Measurements from ENCODE around the gene OPTC.

DNA sequence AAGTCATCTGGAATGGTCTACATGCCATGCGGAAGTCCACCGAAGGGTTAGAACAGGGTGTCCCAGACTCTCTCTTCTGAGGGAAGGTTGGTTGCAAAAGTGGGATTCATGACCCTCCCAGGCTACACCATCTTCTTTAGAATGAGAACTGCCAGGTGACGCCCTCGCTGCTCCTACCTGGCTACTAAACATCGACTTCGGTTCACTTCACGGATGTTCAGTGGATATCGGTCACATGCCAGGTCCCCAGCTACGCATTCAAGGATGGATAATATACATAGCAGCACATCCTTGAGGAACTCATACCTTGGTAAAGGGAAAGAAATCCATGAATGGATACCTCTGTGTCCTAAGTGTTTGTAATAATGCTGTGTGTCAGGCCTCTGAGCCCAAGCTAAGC, 3.3 kb upstream of the OPTC start:
- TF ChIP-seq, protein P1, sequence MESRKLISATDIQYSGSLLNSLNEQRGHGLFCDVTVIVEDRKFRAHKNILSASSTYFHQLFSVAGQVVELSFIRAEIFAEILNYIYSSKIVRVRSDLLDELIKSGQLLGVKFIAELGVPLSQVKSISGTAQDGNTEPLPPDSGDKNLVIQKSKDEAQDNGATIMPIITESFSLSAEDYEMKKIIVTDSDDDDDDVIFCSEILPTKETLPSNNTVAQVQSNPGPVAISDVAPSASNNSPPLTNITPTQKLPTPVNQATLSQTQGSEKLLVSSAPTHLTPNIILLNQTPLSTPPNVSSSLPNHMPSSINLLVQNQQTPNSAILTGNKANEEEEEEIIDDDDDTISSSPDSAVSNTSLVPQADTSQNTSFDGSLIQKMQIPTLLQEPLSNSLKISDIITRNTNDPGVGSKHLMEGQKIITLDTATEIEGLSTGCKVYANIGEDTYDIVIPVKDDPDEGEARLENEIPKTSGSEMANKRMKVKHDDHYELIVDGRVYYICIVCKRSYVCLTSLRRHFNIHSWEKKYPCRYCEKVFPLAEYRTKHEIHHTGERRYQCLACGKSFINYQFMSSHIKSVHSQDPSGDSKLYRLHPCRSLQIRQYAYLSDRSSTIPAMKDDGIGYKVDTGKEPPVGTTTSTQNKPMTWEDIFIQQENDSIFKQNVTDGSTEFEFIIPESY (CRISPR knock-in tag; IDR thresholded peaks at IDR 0.05): no peak
- TF ChIP-seq, protein P2, sequence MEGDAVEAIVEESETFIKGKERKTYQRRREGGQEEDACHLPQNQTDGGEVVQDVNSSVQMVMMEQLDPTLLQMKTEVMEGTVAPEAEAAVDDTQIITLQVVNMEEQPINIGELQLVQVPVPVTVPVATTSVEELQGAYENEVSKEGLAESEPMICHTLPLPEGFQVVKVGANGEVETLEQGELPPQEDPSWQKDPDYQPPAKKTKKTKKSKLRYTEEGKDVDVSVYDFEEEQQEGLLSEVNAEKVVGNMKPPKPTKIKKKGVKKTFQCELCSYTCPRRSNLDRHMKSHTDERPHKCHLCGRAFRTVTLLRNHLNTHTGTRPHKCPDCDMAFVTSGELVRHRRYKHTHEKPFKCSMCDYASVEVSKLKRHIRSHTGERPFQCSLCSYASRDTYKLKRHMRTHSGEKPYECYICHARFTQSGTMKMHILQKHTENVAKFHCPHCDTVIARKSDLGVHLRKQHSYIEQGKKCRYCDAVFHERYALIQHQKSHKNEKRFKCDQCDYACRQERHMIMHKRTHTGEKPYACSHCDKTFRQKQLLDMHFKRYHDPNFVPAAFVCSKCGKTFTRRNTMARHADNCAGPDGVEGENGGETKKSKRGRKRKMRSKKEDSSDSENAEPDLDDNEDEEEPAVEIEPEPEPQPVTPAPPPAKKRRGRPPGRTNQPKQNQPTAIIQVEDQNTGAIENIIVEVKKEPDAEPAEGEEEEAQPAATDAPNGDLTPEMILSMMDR (IDR thresholded peaks at IDR 0.05 in 2 of 3, conservative IDR thresholded peaks at IDR 0.05 in 1 of 3; ENCODE audit: insufficient read depth in 2 of 3, low read depth in 1 of 3, low read length in 3 of 3): no peak
- TF ChIP-seq, protein P3, sequence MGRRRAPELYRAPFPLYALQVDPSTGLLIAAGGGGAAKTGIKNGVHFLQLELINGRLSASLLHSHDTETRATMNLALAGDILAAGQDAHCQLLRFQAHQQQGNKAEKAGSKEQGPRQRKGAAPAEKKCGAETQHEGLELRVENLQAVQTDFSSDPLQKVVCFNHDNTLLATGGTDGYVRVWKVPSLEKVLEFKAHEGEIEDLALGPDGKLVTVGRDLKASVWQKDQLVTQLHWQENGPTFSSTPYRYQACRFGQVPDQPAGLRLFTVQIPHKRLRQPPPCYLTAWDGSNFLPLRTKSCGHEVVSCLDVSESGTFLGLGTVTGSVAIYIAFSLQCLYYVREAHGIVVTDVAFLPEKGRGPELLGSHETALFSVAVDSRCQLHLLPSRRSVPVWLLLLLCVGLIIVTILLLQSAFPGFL (CRISPR knock-in tag; IDR thresholded peaks at IDR 0.05): no peak
- no peak for TF ChIP-seq POLR2A (conservative IDR thresholded peaks at IDR 0.05)
- no peak for TF ChIP-seq ZSCAN29 (IDR thresholded peaks at IDR 0.05)
- no peak for TF ChIP-seq BACH1 (tag; IDR thresholded peaks at IDR 0.05)
- no peak for TF ChIP-seq MXI1 (IDR thresholded peaks at IDR 0.05; ENCODE audit: low read depth, low read length)
- no peak for TF ChIP-seq SMARCC2 (IDR thresholded peaks at IDR 0.05; ENCODE audit: low read depth)
- no peak for TF ChIP-seq ZFX (CRISPR knock-in tag; IDR thresholded peaks at IDR 0.05)
- no peak for TF ChIP-seq CCNT2 (IDR thresholded peaks at IDR 0.05; ENCODE audit: borderline replicate concordance, extremely low read depth, insufficient read length, low read depth, low read length)
- TF ChIP-seq SIN3A (IDR thresholded peaks at IDR 0.05; ENCODE audit: borderline replicate concordance in 2 of 2, control insufficient read depth in 1 of 2, low read depth in 2 of 2, low read length in 2 of 2): no peak
- TF ChIP-seq, protein P4, sequence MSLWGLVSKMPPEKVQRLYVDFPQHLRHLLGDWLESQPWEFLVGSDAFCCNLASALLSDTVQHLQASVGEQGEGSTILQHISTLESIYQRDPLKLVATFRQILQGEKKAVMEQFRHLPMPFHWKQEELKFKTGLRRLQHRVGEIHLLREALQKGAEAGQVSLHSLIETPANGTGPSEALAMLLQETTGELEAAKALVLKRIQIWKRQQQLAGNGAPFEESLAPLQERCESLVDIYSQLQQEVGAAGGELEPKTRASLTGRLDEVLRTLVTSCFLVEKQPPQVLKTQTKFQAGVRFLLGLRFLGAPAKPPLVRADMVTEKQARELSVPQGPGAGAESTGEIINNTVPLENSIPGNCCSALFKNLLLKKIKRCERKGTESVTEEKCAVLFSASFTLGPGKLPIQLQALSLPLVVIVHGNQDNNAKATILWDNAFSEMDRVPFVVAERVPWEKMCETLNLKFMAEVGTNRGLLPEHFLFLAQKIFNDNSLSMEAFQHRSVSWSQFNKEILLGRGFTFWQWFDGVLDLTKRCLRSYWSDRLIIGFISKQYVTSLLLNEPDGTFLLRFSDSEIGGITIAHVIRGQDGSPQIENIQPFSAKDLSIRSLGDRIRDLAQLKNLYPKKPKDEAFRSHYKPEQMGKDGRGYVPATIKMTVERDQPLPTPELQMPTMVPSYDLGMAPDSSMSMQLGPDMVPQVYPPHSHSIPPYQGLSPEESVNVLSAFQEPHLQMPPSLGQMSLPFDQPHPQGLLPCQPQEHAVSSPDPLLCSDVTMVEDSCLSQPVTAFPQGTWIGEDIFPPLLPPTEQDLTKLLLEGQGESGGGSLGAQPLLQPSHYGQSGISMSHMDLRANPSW (CRISPR knock-in tag; IDR thresholded peaks at IDR 0.05): no peak
- TF ChIP-seq EP300 (IDR thresholded peaks at IDR 0.05; ENCODE audit: low read length): no peak
- TF ChIP-seq TGIF2 (CRISPR knock-in tag; IDR thresholded peaks at IDR 0.05): no peak

Measured in K562 (cell line).